ENCODE results near the gene S1PR5. TPM values are rescaled to one million over a fixed set of nuclear protein-coding genes. Genes with fewer than 3 reads are reported as not detected.

Gene S1PR5, protein sequence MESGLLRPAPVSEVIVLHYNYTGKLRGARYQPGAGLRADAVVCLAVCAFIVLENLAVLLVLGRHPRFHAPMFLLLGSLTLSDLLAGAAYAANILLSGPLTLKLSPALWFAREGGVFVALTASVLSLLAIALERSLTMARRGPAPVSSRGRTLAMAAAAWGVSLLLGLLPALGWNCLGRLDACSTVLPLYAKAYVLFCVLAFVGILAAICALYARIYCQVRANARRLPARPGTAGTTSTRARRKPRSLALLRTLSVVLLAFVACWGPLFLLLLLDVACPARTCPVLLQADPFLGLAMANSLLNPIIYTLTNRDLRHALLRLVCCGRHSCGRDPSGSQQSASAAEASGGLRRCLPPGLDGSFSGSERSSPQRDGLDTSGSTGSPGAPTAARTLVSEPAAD
- 4.4 TPM for total RNA-seq (2021; ENCODE audit: unreplicated experiment)
- 2.4 and 2.7 TPM in 2 replicates for polyA plus RNA-seq (2012)
- percentile 34 among the genes with signal in this experiment for Bru-seq, nascent RNA
- percentile 29 among the genes with signal in this experiment for BruChase-seq, experiment 1, labeled RNA remaining after a 6-hour chase
- percentile 44 among the genes with signal in this experiment for BruChase-seq, experiment 2, labeled RNA remaining after a 2-hour chase
- long read RNA-seq, transcript S1PR5-201 (2 exons, 2,341 nt), result major isoform, 10 of 17 reads
- long read RNA-seq, partial matches to known transcripts, result 0 of 17 reads
- long read RNA-seq, other reads (novel, unspliced or antisense), result 5 of 17 reads

GRCh38 chr19:10517361-10517759 lies at the start of gene S1PR5:
Gene S1PR5 (minus strand): TSS chr19:10517447. CDS start chr19:10515011, 2,436 bp downstream.
- no peaks in the 10 kb centered on the region for H3K27me3 ChIP-seq (ENCODE audit: insufficient read depth, low read length)

More at GRCh38 chr19:10517361-10517759, at the start of gene S1PR5:
- no TSS peak for BruUV-seq (replicated peaks)
- peak within 1 kb of the TSS; percentile 100 for H3K4me2 ChIP-seq (ENCODE audit: low read length)
- peak within 1 kb of the TSS; percentile 64; the same call in 1 of the 2 replicates for H3K27ac ChIP-seq (ENCODE audit: low read depth, low read length)
- ATAC-seq, result peak; percentile 85
- TF ChIP-seq MAX (IDR thresholded peaks at IDR 0.05) (no peak; the same call in 1 of the 2 replicates), POLR2AphosphoS5 (IDR thresholded peaks at IDR 0.05; ENCODE audit: low read depth, low read length) (peak; percentile 57), ELF1 (IDR thresholded peaks at IDR 0.05; ENCODE audit: borderline replicate concordance, low read depth) (no peak), EGR1 (IDR thresholded peaks at IDR 0.05; ENCODE audit: low read depth) (peak; percentile 27; the same call in 1 of the 2 replicates)
- DNase-seq (ENCODE audit: low read depth, low spot score), result no peak
- no peaks in the 10 kb centered on the region for H3K9me2 ChIP-seq (ENCODE audit: insufficient read depth)
- ChIA-PET RAD21 (ENCODE audit: low non-redundant PET in 1 of 2, low total read pairs in 2 of 2, uncharacterized antibody in 2 of 2, unreplicated experiment in 2 of 2) (no interaction called here), CTCF (interaction anchor here (0.6 to 1.1 kb wide), 4 partner anchors 9 to 49 kb away, joined by 3 read pairs; partner anchors contain the start of gene KRI1), POLR2A (interaction anchor here (0.9 kb wide), 1 partner anchor 10 kb away, joined by 4 read pairs; no protein-coding TSS in a partner anchor)
- H3K4me3 ChIP-seq (replicated peaks in 1 of 2; ENCODE audit: low read depth in 1 of 2, low read length in 2 of 2), result peak within 1 kb of the TSS; percentile 64 to 82
- H3K9ac ChIP-seq (ENCODE audit: low read length), result peak within 1 kb of the TSS; percentile 75
- no peaks in the 10 kb centered on the region for H3K36me3 ChIP-seq (ENCODE audit: control insufficient read depth in 1 of 2, insufficient read depth in 2 of 2, low read length in 2 of 2)
- H3K9me3 ChIP-seq (ENCODE audit: control insufficient read depth in 1 of 2, insufficient read depth in 1 of 2, low read depth in 1 of 2, low read length in 2 of 2), result no peaks in the 10 kb centered on the region
- intact Hi-C loops (cut with micrococcal nuclease), result no loop called here
- peak within 1 kb of the TSS; percentile 87 for H2AFZ ChIP-seq (ENCODE audit: low read depth, low read length, poor library complexity, severe bottlenecking)
- H3K79me2 ChIP-seq (ENCODE audit: insufficient read depth, low read length), result no peaks in the 10 kb centered on the region
- no peaks in the 10 kb centered on the region for H4K20me1 ChIP-seq (ENCODE audit: insufficient read depth)
- peaks cover 16 to 45% of the 10 kb centered on the region in 2 experiments; a peak in 3 of 4 replicates for H3K4me1 ChIP-seq (ENCODE audit: control insufficient read depth in 1 of 2, insufficient read depth in 2 of 2, low read length in 2 of 2)

Data from HCT116 (cell line).